Endothelial cell of umbilical vein (primary cell): ENCODE measurements around the gene GPSM1. TPM values are rescaled to one million over a fixed set of nuclear protein-coding genes. Genes with fewer than 3 reads are reported as not detected.

Source experiments
- BruUV-seq: library from RNA; stranded (reverse); fragments of 400-500 nt; replicated peaks from 2 replicates; lab custom pipeline; 2021; lab: Mats Ljungman, UMichigan
- CTCF ChIA-PET: fragments of 300-600, 350-600 bp; sonication (Branson Sonifier 250); formaldehyde crosslinking; loops from one replicate; lab custom pipeline; 2021; ENCODE audit warnings: antibody characterized with exemption, inconsistent platforms; lab: Charles Lee
- POLR2A ChIA-PET: fragments of 300-600, 350-600 bp; sonication (Branson Sonifier 250); formaldehyde crosslinking; loops from one replicate; lab custom pipeline; 2021; ENCODE audit warnings: antibody characterized with exemption, inconsistent platforms; lab: Charles Lee
- DNase-seq: peaks from one replicate; pipeline ENCODE4 v3.0.0-alpha.2; 2011; ENCODE audit warnings: low read depth, low spot score
- FAIRE-seq: peaks from 2 replicates; lab custom pipeline; 2011; peaks lifted over from hg19 to GRCh38; lab: Jason Lieb, UNC
- H2AFZ ChIP-seq: 2 replicates; pipeline ENCODE4 v1.6.0; 2012; ENCODE audit warnings: low read depth, low read length, control low read depth, inconsistent platforms
- H3K27ac ChIP-seq: 2 replicates; pipeline ENCODE4 v1.5.1; 2011; ENCODE audit warnings: low read depth, mild to moderate bottlenecking, control low read depth, low read length, moderate library complexity; ENCODE audit not compliant: insufficient read depth
- H3K27me3 ChIP-seq, 2 experiments: 2 replicates each; pipeline versions ENCODE4 v1.6.0 to v1.6.1; 2011; ENCODE audit warnings: low read length in 2 of 2, mixed read lengths in 1 of 2; ENCODE audit not compliant: control insufficient read depth in 2 of 2, insufficient read depth in 2 of 2
- H3K36me3 ChIP-seq, 2 experiments: 2 replicates in 1 of 2; 3 replicates in 1 of 2; pipeline ENCODE4 v1.5.1; 2011; ENCODE audit warnings: low read length in 2 of 2, mild to moderate bottlenecking in 1 of 2, moderate library complexity in 1 of 2; ENCODE audit not compliant: control insufficient read depth in 2 of 2, insufficient read depth in 2 of 2; ENCODE audit errors: extremely low read depth in 1 of 2
- H3K4me1 ChIP-seq: 3 replicates; pipeline ENCODE4 v1.5.1; 2011; ENCODE audit warnings: mild to moderate bottlenecking, low read length; ENCODE audit not compliant: control insufficient read depth, insufficient read depth; ENCODE audit errors: extremely low read depth
- H3K4me2 ChIP-seq: 2 replicates; pipeline ENCODE4 v1.6.1; 2011; ENCODE audit warnings: low read length, control low read depth, mixed read lengths; ENCODE audit not compliant: insufficient read depth
- H3K4me3 ChIP-seq, 3 experiments: fragments of 200-600 bp in 1 of 3; sonication (generic), shearing (Covaris generic) in 1 of 3; replicated peaks in 1 of 3; 2 replicates each; pipeline ENCODE4 v1.5.1; 2011 to 2016; ENCODE audit warnings: control low read depth in 3 of 3, low read length in 3 of 3, mild to moderate bottlenecking in 2 of 3, inconsistent platforms in 1 of 3, low read depth in 1 of 3, moderate library complexity in 1 of 3; ENCODE audit not compliant: insufficient read depth in 1 of 3
- H3K79me2 ChIP-seq: 2 replicates; pipeline ENCODE4 v1.6.0; 2012; ENCODE audit warnings: low read length, inconsistent platforms; ENCODE audit not compliant: control insufficient read depth, insufficient read depth
- H3K9ac ChIP-seq: replicated peaks from 2 replicates; pipeline ENCODE3; 2011; ENCODE audit warnings: low read length, control low read depth; ENCODE audit not compliant: insufficient read depth; ENCODE audit errors: extremely low read depth
- H3K9me1 ChIP-seq: replicated peaks from 3 replicates; pipeline ENCODE4 v1.6.0; 2011; ENCODE audit warnings: mild to moderate bottlenecking, low read length; ENCODE audit not compliant: control insufficient read depth, insufficient read depth; ENCODE audit errors: extremely low read depth
- H3K9me3 ChIP-seq: replicated peaks from 2 replicates; pipeline ENCODE4 v1.5.1; 2012; ENCODE audit warnings: low read length, inconsistent platforms; ENCODE audit not compliant: control insufficient read depth, insufficient read depth
- H4K20me1 ChIP-seq: replicated peaks from 2 replicates; pipeline ENCODE3; 2011; ENCODE audit warnings: mild to moderate bottlenecking, low read length; ENCODE audit not compliant: control insufficient read depth, insufficient read depth; ENCODE audit errors: extremely low read depth
- CTCF ChIP-seq, 2 donors: IDR thresholded peaks; 1 replicate in 1 of 2; 2 replicates in 1 of 2; pipeline ENCODE4 v1.5.1; 2011; ENCODE audit warnings: low read length in 2 of 2, mild to moderate bottlenecking in 2 of 2, moderate library complexity in 2 of 2, control low read depth in 1 of 2, inconsistent platforms in 1 of 2, low read depth in 1 of 2; ENCODE audit not compliant: insufficient read depth in 1 of 2; ENCODE audit errors: extremely low read depth in 1 of 2
- EZH2 ChIP-seq: IDR thresholded peaks from 2 replicates; pipeline ENCODE4 v1.6.1; 2012; ENCODE audit warnings: borderline replicate concordance, low read depth, mild to moderate bottlenecking, moderate library complexity, low read length, inconsistent platforms; ENCODE audit not compliant: severe bottlenecking
- FOS ChIP-seq: IDR thresholded peaks from 2 replicates; pipeline ENCODE4 v1.6.1; 2011; ENCODE audit warnings: mild to moderate bottlenecking, low read length, moderate library complexity, borderline replicate concordance; ENCODE audit not compliant: insufficient read depth
- GATA2 ChIP-seq: IDR thresholded peaks from 2 replicates; pipeline ENCODE4 v1.7.0; 2011; ENCODE audit warnings: low read depth, mild to moderate bottlenecking, moderate library complexity, mixed read lengths, low read length; ENCODE audit not compliant: insufficient read length, insufficient read depth
- JUN ChIP-seq: IDR thresholded peaks from 2 replicates; pipeline ENCODE4 v1.6.1; 2011; ENCODE audit warnings: borderline replicate concordance, low read depth; ENCODE audit not compliant: insufficient read length, insufficient read depth
- MAX ChIP-seq: IDR thresholded peaks from 2 replicates; pipeline ENCODE4 v1.6.1; 2011; ENCODE audit not compliant: insufficient read depth, insufficient read length
- MYC ChIP-seq: IDR thresholded peaks from one replicate; pipeline ENCODE4 v1.6.1; 2011; ENCODE audit warnings: mild to moderate bottlenecking, low read depth, low read length
- POLR2A ChIP-seq: IDR thresholded peaks from 2 replicates; pipeline ENCODE4 v1.6.1; 2012; ENCODE audit warnings: low read depth, mild to moderate bottlenecking, control low read depth, low read length
- POLR2AphosphoS5 ChIP-seq: IDR thresholded peaks from 2 replicates; pipeline ENCODE4 v1.6.1; 2012; ENCODE audit warnings: low read depth, mild to moderate bottlenecking, control low read depth, low read length, moderate library complexity; ENCODE audit not compliant: insufficient read depth
- dilution Hi-C: fragments of 300-500 bp; cut with MboI; formaldehyde crosslinking; loops from one replicate; pipeline ENCODE4 v1.15.0; 2019; ENCODE audit warnings: low sequenced_read_pairs; ENCODE audit not compliant: extremely low pct_ligation_motif_present
- intact Hi-C: fragments of 100-400 bp; cut with micrococcal nuclease; formaldehyde crosslinking; loops from one replicate; pipeline ENCODE4 v1.10.0; 2022
- polyA plus RNA-seq, 4 experiments: library from polyadenylated mRNA; depleted of rRNA in 3 of 4; stranded (reverse) in 3 of 4; unstranded in 1 of 4; fragments of >200 nt; gene quantifications; 2 replicates each; pipeline versions ENCODE4 v1.2.1 to v1.2.3, GENCODE V29; 2011 to 2012; ENCODE audit warnings: missing spikeins in 1 of 4
- total RNA-seq: library from RNA; stranded (reverse); gene quantifications from 2 replicates; pipeline ENCODE4 v1.2.3, GENCODE V29; 2021

The GPSM1 gene
- total and polyA plus RNA-seq, 2 donors (not counting 3 experiments of a cell fraction or from before 2014, with no cell fraction given), result 34.6 to 47.1 TPM

- intact Hi-C loops, result no loop called here
These were observed 66.2 kb downstream of the GPSM1 start for GRCh38 chr9:136393531-136393930.

More at GRCh38 chr9:136393531-136393930, 66.2 kb downstream of the GPSM1 start:
- Histone ChIP-seq H3K4me1 (peaks cover 2% of the 10 kb centered on the region), H3K27me3 (no peaks in the 10 kb centered on the region), H4K20me1 (no peaks in the 10 kb centered on the region), H3K9me1 (no peaks in the 10 kb centered on the region), H3K79me2 (peaks cover 8% of the 10 kb centered on the region), H3K9me3 (no peaks in the 10 kb centered on the region), H3K27ac (no peak overlapping the region), H2AFZ (no peak overlapping the region), H3K4me3 (no peak overlapping the region), H3K9ac (no peak overlapping the region), H3K36me3 (peaks cover 9 to 76% of the 10 kb centered on the region in 2 experiments), H3K4me2 (no peak overlapping the region)
- no TSS peak for BruUV-seq
- FAIRE-seq (no peak), DNase-seq (no peak)
- ChIA-PET POLR2A (no interaction called here), CTCF (no interaction called here)
- dilution Hi-C loops, result no loop called here
- no peak for TF ChIP-seq POLR2AphosphoS5
- TF ChIP-seq EZH2, result no peak
- no peak for TF ChIP-seq MYC
- TF ChIP-seq GATA2, result no peak
- no peak for TF ChIP-seq JUN
- TF ChIP-seq MAX, result no peak
- no peak for TF ChIP-seq POLR2A
- no peak for TF ChIP-seq CTCF (IDR thresholded peaks at IDR 0.05; ENCODE audit: extremely low read depth in 1 of 2, insufficient read depth in 1 of 2, low read depth in 1 of 2, low read length in 2 of 2)
- TF ChIP-seq FOS, result no peak
